ENCODE results near the gene PSEN1.

The PSEN1 gene

GRCh38 chr14:73136387-73137225, at the start of gene PSEN1:
Gene PSEN1, plus strand, starts transcription at chr14:73136507. Its CDS starts 11,513 bp downstream, at chr14:73148020.
- TF ChIP-seq CTCF (IDR thresholded peaks at IDR 0.05; ENCODE audit: insufficient read depth, low read length, missing control alignments): no peak
- CTCF ChIA-PET: interaction anchor here (1.5 to 1.8 kb wide), 2 partner anchors 11 kb away, joined by 4 to 8 read pairs; no protein-coding TSS in a partner anchor
- H3K4me3 ChIP-seq (ENCODE audit: low read depth, low read length): peak within 1 kb of the TSS; percentile 88
- no peak for DNase-seq (ENCODE audit: low read depth, low spot score)
- POLR2A ChIA-PET: interaction anchor here (0.9 to 1.2 kb wide), 3 partner anchors 11 to 16 kb away, joined by 4 to 5 read pairs (median 4); no protein-coding TSS in a partner anchor

- H3K4me3 ChIP-seq (ENCODE audit: low read depth, low read length): no peak overlapping the region
- DNase-seq (ENCODE audit: low read depth, low spot score): no peak
- TF ChIP-seq CTCF (IDR thresholded peaks at IDR 0.05; ENCODE audit: insufficient read depth, low read length, missing control alignments): no peak
- ChIA-PET CTCF (no interaction called here), POLR2A (no interaction called here)
Measured at GRCh38 chr14:73091044-73091443, 45.3 kb upstream of the PSEN1 start.

GRCh38 chr14:73097421-73097820, 38.9 kb upstream of the PSEN1 start:
- H3K4me3 ChIP-seq (ENCODE audit: low read depth, low read length): no peak overlapping the region
- POLR2A ChIA-PET: no interaction called here
- no peak for DNase-seq (ENCODE audit: low read depth, low spot score)
- no peak for TF ChIP-seq CTCF (IDR thresholded peaks at IDR 0.05; ENCODE audit: insufficient read depth, low read length, missing control alignments)
- CTCF ChIA-PET: no interaction called here

- CTCF ChIA-PET: interaction anchor here (0.7 to 1.1 kb wide), 2 partner anchors 17 to 23 kb away, joined by 3 read pairs; no protein-coding TSS in a partner anchor
Measured at GRCh38 chr14:73100334-73100733, 36.0 kb upstream of the PSEN1 start.

GRCh38 chr14:73102806-73103497, 33.4 kb upstream of the PSEN1 start:
- H3K4me3 ChIP-seq (ENCODE audit: low read depth, low read length): no peak overlapping the region
- ChIA-PET CTCF (no interaction called here), POLR2A (no interaction called here)
- no peak for DNase-seq (ENCODE audit: low read depth, low spot score)
- TF ChIP-seq CTCF (IDR thresholded peaks at IDR 0.05; ENCODE audit: insufficient read depth, low read length, missing control alignments): no peak

More at GRCh38 chr14:73100334-73100733, 36.0 kb upstream of the PSEN1 start:
- DNase-seq (ENCODE audit: low read depth, low spot score): no peak
- POLR2A ChIA-PET: no interaction called here
- no peak for TF ChIP-seq CTCF (IDR thresholded peaks at IDR 0.05; ENCODE audit: insufficient read depth, low read length, missing control alignments)
- no peak overlapping the region for H3K4me3 ChIP-seq (ENCODE audit: low read depth, low read length)

GRCh38 chr14:73105050-73105449, 31.3 kb upstream of the PSEN1 start:
- ChIA-PET CTCF (interaction anchor here (0.7 kb wide), 1 partner anchor 12 kb away, joined by 3 read pairs; no protein-coding TSS in a partner anchor), POLR2A (no interaction called here)
- no peak for TF ChIP-seq CTCF (IDR thresholded peaks at IDR 0.05; ENCODE audit: insufficient read depth, low read length, missing control alignments)

More at GRCh38 chr14:73105050-73105449, 31.3 kb upstream of the PSEN1 start:
- DNase-seq (ENCODE audit: low read depth, low spot score): no peak
- H3K4me3 ChIP-seq (ENCODE audit: low read depth, low read length): no peak overlapping the region
